Measurements from ENCODE around the gene MYO1E.
A peak's percentile ranks its signal among the peaks of the same experiment; 100 is the strongest.

MYO1E gene

DNA sequence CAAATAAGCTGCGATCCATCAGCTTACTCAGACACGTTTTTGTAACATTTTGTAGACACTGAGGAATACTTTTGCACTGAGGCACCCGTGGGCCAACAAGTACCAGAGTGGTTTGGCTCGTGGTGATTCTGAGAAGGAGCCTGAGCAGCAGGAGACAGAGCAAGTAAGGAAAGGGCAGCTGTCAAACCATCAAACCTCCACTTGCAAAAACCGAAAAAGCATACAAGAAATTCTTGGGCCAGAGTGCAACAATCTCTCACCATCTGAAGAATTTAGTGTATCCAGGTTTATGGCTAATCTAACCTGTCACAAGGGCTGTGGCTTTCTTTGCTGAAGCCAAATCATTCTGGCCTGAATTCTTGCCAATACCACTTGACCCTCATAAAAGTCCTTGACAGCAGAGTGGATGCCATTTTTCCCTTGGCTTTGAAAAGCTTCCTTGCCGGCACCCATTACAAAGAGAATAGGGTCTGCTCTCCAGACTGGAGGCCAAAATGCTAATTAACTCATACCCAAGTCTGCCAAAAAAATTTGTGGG, 56.7 kb downstream of the MYO1E start:
- DNase-seq (ENCODE audit: low read depth) = no peak

DNA sequence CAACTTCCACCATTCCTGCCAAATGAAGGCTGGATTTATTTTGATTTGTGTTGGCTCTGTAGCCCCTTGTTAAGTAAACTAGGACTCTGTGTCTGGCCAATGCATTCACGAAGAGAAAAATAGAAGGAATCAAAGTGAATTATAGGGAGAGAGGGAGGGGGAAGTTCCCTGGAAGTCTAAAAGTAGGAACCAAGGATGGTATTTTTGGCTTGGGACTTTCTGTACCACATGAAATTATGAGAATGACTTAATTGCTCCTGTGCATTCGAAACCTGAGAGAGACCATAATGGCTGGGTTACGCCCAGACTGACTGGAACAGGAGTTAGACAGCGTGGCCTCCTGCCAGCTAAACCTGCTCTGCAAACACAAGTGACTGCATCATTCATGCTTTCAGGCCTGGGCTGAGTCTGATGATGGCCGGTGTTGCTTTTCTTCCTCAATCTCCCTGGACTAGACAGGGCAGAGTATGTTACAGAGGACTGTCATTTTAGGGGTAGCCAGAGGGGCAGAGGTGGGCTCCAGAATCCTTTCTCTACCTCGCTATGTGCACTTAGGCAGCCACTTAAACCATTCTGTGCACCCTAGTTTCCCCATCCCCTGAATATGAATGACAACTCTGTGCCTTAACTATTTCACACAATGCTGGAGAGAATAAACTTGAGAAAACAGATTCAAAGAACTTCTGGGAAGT, 58.9 kb downstream of the MYO1E start:
- no peak for DNase-seq (ENCODE audit: low read depth)

DNA sequence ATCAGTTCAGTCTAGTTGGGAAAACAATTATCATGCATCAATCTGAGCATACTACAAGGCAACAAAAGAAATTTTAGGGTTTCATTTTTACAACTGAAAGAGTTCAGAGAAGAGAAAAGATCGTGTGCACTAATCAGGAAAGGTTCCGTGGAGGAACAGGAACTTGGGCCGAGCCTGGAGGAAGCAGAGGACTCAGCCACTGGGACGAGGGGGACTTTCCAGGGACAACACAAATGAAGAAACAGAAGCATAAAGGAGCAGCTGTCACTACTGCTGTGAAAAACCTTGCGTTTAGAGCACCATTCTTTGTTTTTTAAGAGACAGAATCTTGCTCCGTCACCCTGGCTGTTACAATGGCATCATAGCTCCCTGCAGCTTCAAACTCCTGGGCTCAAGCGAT, 60.5 kb downstream of the MYO1E start:
- no peak for DNase-seq (ENCODE audit: low read depth)

DNA sequence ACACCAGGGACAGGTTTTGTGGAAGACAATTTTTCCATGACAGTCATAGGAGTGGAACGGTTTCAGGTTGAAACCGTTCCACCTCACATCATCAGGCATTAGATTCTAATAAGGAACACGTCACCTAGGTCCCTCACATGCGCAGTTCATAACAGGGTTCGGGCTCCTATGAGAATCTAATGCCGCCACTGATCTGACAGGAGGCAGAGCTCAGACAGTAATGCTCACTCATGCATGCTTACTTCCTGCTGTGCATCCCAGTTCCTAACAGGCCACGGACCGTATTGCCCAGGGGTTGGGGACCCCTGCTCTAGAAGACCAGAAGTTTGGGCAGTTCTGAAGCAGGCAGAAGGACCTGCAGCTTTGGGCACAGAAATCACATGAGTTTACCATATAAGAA, 61.5 kb downstream of the MYO1E start:
- no peak for DNase-seq (ENCODE audit: low read depth)

DNA sequence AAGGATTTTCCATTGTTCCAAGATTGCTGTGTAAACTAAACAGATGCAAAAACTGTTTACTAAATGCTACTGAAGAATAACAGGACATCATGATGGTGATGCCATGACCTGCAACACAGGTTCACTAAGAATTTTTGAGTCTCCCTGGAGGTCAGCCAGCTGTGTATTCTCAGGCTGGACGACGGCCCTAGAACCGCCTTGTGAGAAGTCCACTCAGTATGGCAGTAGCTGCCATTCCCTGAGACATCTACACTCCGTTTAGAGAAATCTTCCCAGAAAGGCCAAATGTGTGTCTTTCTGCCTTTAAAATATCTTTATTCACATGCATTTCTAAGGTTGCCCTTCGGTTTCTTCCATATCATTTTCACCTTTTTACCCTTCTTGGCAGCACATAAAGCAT, 63.3 kb downstream of the MYO1E start:
- DNase-seq (ENCODE audit: low read depth) = no peak

DNA sequence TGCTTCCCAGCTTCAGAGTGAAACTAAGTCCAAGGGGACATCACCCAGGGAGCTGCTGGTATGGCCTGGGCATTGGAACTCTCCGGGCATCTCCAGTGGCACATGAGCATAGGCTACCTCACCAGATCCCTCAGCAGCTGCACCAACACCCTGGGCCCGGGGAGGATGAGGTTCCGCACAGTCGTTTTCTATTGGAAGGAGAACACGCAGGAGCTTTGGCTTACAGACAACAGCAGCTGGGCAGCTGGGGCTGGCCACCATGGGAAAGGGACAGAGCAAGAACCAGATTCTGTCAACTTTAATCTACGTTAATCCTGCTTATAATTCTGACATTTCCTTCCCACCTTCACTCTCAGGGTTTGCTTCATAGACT, 65.5 kb downstream of the MYO1E start:
- no peak for DNase-seq (ENCODE audit: low read depth)

DNA sequence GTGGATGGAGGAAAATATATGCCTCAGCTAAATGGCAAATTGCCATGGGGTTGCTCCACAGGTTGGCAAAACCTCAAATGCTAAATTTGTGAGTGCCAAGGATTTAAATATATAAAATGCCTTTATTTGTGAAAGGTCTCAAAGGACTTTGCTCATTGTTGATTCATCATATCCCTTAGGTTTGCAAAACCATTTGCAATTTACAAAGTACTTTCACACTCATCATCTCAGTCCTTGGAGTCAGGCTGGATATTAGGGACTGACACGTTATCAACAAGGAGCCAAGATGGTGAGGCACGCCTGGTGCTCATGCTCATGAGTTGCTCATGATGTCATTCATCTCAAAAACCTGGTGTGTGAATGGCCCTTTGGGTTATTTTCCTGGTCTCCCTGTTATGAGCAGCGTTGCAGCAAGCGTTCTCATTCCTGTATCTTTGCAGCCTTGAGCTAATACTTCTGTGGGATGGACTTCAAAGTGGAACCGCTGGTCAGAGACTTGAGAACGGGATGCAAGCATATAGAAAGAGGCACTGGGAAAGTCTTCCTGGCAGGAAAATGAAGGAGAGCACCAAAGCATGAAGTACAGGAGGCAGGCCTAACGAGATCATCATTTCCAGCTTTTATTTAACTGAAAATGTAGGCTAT, 66.0 kb downstream of the MYO1E start:
- peak; percentile 38 for DNase-seq (ENCODE audit: low read depth)

DNA sequence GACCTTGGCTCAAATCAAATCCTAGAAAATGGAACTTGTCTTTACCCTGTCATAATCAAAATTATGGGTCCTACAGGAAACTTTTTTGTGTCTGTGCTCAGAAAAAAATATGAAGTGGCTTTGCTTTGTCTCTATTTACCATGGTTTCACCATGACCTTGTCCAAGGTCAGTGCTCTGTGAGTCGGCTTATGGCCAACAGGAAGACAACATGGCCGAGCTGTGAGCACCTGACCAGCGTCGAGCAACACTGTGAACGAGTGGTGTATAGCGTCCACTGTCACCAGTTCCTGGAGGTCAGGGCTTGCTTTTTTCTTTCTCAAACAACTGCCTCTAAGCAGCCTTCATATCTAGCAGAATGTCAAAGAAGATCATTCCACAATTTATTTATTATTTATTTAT, 67.9 kb downstream of the MYO1E start:
- no peak for DNase-seq (ENCODE audit: low read depth)

DNA sequence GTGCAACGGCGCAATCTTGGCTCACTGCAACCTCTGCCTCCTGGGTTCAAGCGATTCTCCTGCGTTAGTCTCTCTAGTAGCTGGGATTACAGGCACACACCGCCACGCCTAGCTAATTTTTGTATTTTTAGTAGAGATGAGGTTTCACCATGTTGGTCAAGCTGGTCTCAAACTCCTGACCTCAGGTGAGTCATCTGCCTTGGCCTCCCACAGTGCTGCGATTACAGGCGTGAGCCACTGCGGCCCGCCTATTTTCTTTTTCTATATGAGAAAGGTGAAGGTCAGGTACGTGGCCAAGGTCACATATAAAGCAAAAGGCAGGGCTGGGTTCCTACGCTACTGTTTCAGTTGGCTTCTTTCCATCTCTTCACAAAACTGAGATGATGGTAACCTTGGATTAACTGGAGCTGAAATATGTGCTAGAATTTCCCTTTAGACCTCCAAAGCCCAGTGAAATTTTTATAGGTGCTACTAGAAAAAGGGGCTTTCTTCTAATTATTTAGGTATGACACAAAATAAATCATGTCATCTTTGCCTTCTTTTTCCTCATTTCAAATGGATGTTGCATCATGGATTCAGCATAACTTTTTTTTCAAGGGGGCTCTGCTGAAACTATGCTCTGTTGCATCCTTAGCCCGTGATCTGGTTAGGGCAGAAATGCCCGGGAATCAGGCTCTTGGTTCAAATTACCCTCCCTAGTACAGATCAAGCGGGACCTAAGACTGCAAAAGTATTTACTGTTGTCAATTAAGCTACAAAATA, 68.5 kb downstream of the MYO1E start:
- no peak for DNase-seq (ENCODE audit: low read depth)

DNA sequence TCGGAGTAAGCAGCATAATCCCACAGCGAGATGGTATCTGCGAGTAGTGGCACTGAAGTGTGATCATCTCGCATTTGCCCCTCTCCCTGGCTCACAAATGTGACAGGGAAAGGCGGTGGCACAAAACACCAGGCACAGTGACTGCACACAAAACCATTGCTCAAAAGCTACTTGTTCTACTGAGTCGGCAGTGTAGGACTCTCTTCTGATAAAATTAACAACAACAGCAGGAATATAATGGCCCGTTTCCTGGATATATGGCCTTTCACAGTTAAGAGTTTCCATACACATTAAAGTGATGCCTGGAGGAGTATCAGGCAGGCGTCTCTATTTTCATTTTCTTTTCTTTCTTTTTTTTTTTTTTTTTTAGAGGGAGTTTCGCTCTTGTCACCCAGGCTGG, 69.0 kb downstream of the MYO1E start:
- DNase-seq (ENCODE audit: low read depth) = no peak

DNA sequence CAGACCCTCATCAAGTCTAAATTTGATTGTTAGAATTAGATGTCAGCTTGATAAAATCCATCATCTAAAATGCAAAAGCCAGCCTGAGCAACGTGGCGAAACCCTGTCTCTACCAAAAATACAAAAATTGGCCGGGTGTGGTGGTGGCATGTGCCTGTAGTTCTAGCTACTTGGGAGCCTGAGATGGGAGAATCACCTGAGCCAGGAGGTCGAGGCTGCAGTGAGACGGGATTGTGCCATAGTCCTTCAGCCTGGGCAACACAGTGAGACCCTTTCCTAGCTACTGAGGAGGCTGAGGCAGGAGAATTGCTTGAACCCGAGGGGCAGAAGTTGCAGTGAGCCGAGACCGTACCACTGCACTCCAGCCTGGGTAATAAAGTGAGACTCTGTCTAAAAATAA, 69.5 kb downstream of the MYO1E start:
- no peak for DNase-seq (ENCODE audit: low read depth)

DNA sequence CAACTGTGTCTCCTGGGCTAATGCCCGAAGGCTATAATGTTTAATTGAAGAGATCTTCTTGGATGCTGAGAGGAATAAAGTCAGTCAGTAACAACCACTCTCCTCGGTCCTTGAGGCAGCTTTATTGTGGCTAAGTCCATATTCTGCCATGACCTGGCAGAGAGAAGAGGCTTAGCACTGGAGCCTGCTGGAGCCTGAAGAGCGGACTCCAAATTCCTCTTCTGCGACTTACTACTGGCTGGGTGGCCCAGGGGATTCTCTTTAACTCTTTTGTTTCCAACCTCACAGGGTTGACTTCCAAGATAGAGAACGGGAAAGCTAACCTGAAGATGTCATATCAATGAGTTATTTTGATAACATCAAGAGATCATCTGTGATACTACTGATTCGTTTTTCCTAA, 71.1 kb downstream of the MYO1E start:
- no peak for DNase-seq (ENCODE audit: low read depth)

DNA sequence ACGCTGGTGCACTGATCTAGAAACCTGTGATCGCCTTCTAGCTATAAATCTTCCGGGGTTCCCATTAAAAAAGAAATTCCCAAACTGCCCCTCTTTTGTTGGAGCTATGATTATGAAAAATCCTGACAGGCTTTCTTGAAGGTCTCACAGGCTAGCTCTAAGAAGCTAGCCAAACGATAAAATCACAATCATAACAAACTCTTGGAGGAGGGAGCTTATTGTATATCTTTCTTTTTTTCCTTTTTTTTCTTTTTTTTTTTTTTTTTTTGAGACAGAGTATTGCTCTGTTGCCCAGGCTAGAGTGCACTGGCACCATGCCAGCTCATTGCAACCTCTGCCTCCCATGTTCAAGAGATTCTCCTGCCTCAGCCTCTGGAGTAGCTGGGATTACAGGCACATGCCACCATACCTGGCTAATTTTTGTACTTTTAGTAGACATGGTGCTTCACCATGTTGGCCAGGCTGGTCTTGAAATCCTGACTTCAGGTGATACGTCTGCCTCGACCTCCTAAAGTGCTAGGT, 72.0 kb downstream of the MYO1E start:
- no peak for DNase-seq (ENCODE audit: low read depth)

DNA sequence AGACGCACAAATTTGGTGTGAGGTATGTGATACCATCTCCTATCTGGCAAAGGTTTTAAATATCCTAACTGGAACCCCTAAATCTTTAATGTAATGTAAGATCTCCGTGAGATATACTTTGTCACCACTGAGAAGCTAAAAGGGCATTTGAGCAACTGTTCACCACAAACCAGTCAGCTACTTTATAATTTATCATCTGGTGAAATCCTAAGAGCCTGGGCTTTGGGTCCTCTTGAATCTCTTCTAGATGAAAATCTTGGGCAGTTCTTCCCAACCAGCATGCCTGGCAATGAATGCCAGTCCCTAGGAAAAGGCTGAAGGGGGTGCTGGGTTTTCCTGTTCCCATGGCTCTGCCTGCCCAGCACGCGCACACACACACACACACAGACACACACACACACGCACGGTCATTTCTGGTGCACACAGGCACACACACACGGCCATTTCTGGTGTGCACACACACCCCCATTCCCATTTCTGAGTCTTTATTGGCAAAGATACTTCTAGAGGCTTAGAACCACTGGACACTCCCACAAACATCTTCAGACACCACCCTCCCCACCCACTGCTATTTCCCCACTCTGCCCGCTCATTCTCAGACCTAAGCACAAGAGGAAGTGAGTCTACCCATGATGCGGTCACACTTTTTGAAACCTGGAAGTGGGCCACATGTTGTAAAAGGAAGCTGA, 72.6 kb downstream of the MYO1E start:
- DNase-seq (ENCODE audit: low read depth) = peak; percentile 97

DNA sequence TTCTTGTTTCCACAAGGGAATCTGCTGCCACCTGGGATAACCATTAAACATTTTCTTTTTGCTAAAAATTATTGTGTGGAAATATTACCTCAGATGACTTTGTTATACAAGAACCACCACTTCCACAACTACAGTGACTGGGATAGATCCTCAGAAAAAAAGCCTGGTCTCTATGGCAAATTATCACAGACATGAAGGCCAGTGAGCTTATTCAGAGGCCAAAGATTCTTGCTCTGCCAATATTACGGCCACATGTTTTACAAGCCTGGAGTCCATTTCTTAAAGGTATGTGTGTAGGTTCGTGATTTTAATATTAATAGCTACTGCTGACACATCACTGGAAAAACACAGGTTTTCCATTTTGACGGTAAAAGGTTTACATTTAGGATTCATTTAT, 73.8 kb downstream of the MYO1E start:
- no peak for DNase-seq (ENCODE audit: low read depth)

DNA sequence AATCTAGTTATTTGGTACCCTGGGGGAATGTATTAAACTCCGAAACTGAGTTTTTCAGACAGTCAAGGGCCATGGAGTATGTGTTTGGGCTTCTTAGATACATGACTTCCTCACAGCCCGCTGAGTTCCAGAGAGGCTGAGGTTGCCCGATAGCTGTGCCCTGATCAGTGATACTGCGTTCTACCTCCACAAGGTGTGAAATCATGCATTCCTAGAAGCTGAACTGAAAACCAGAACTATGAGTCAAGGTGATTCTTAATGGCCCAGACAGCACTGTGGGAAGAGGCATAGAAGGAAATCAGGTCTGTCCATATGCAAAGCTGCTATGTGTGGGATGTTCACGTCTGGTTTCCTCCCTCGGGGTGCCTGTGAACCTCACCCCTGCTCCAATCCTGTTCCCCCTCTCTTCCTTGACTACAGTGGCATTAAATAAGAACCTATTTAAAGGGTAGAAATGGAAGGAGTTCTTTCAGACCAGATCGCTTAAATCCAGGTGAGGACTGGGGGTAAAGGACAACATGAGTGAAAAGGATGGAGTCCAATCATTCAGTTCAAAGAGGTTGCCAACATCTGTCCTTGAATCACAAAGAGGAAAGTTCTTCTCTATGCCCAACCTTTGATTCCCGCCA, 74.3 kb downstream of the MYO1E start:
- DNase-seq (ENCODE audit: low read depth) = no peak

DNA sequence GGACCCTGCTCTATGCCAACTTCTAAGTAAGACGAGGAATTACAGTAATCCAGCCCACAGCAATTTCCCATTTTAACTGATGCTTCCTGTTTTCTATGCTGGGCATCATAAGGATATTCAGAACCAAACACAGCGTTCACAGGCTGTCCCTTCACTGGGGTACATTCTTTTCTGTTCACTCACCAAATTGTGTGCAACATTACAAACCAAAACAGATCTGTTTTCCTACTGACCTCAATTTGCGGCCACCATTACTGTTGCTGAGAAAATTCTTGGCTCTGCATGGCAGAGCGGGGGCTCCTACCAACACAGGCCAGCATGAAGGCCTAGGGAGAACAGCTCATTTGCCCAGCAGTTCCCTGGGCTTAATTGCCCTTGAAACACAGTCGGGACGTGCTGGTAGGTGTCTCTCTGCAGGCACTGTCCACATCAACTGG, 76.5 kb downstream of the MYO1E start:
- peak; percentile 80 for DNase-seq (ENCODE audit: low read depth)

DNA sequence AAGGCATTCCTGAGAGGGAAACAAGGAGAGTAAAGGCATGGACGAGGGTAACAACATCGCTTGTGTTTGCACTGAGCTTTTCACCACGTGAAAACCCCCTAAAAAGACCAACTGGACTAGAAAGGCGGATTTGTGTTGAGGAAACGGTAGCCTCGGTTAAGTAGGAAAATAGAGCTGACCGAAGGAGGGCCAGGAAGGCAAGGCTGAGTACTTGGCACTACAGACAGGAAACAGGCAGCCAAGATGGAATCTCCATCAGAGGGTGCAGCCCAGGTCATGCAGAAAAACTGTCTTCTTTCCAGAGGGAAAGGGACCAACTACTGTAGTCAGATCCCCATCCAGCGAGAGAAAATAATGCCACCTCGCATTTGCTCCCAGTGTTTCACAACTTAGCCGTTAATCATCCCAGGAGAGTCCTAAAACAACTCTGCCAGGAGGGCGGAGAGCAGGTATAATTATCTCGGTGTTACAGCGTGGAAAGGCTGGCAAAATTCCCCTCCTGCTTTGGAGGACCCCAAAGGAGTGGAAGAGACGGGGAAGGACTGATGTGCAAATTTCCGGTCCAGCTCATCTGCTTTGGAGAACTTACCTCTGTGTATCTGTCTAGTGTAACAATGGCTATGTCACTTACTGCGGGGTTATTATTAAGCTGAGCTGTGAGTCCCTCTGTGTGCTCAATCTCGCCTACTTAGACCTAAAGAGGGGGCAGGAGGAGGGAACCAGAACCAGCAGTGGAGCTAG, 77.2 kb downstream of the MYO1E start:
- no peak for DNase-seq (ENCODE audit: low read depth)

DNA sequence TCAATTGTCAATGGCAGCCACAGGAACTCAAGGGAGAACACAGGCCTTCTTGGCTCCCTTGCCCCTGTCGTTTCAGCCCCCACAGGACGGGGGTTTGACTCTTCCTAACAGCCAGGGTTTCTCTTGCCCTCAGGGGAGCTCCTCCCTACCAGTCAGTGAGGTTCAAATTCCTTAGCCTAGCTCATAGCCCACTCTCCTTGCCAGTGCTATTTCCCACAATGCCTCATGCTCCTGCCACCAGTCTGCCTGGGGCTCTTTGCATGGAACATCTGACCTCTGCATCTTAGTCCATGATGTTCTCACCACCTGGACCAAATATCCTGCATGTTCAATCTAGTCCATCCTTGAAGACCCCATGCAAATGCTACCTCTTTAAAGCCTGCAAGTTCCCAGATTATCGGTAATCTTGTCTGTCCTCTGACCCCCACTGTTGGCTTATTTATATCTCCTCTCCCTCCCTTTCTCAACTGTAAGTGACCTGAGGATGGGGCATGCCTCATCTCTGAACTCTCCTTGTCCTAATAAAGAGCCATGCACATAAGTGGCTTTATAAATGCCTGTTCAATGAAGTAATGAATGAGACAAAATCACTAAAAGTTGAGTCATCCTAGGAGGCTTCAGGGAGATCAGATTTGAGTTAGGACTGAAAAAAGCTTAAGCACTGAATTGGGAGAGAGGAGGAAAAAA, 78.0 kb downstream of the MYO1E start:
- DNase-seq (ENCODE audit: low read depth) = peak; percentile 81

DNA sequence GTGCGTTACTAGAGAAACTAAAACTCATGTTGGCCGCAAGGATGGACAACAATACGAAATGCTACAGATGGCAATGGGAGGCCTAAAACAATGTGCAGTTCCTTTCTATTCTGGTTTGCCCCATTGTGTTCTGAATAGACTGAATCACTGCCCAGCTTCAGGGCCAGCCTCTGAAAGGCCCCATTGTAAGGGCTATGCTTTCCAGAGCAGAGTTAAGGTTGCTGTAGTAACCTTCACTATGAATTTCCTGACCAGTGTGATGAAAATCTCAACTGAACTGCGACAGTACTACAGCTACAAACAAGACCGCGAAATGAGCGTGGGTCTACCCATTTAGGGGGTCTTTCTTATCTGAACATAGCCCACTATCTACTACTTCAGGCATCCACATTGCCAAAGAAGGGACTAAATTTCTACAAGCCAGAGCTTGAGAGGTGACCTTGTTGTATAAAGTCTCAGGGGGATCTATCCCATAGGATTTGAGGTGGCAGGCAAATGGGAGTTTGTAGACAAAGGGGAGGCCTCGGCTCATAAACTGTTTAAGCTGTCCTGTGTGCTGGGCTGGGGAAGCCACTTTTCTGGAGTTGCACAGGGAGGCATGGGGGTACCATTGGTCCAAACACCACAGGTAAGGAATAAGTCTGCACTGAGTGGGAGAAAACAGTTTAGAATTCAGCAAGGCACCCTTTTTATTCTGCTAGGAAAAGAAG, 80.1 kb downstream of the MYO1E start:
- DNase-seq (ENCODE audit: low read depth) = no peak

All from GM04504 (cell line).